Keratinocyte (primary cell): ENCODE measurements around the gene TNP2. TPM values are rescaled to one million over a fixed set of nuclear protein-coding genes. Genes with fewer than 3 reads are reported as not detected.

Experiments used
- DNase-seq: peaks from one replicate; pipeline ENCODE4 v3.0.0-alpha.2; 2011; ENCODE audit warnings: low read depth, missing footprints, low spot score
- FAIRE-seq: peaks from 2 replicates; lab custom pipeline; 2011; peaks lifted over from hg19 to GRCh38; lab: Jason Lieb, UNC
- H2AFZ ChIP-seq: 2 replicates; pipeline ENCODE4 v1.6.0; 2012; ENCODE audit warnings: low read length, control low read depth, inconsistent platforms; ENCODE audit not compliant: control insufficient read depth
- H3K27ac ChIP-seq: 2 replicates; pipeline ENCODE4 v1.5.1; 2011; ENCODE audit warnings: low read length; ENCODE audit not compliant: control insufficient read depth, insufficient read depth
- H3K27me3 ChIP-seq: 3 replicates; pipeline ENCODE4 v1.6.0; 2011; ENCODE audit warnings: low read length; ENCODE audit not compliant: control insufficient read depth, insufficient read depth; ENCODE audit errors: extremely low read depth
- H3K36me3 ChIP-seq, 2 experiments: 2 replicates in 1 of 2; 3 replicates in 1 of 2; pipeline ENCODE4 v1.5.1; 2011; ENCODE audit warnings: low read length in 2 of 2, mild to moderate bottlenecking in 1 of 2; ENCODE audit not compliant: control insufficient read depth in 2 of 2, insufficient read depth in 2 of 2; ENCODE audit errors: extremely low read depth in 1 of 2
- H3K4me1 ChIP-seq: 3 replicates; pipeline ENCODE4 v1.5.1; 2011; ENCODE audit warnings: low read length; ENCODE audit not compliant: control insufficient read depth, insufficient read depth; ENCODE audit errors: extremely low read depth
- H3K4me2 ChIP-seq: 3 replicates; pipeline ENCODE4 v1.6.0; 2011; ENCODE audit warnings: low read depth, low read length; ENCODE audit not compliant: control insufficient read depth, insufficient read depth; ENCODE audit errors: extremely low read depth
- H3K4me3 ChIP-seq, 3 experiments: fragments of 200-600 bp in 1 of 3; sonication (generic) in 1 of 3; 2 replicates in 2 of 3; 3 replicates in 1 of 3; pipeline ENCODE4 v1.5.1; 2011 to 2016; ENCODE audit warnings: low read length in 3 of 3, mild to moderate bottlenecking in 3 of 3, control low read depth in 2 of 3, inconsistent platforms in 1 of 3, low read depth in 1 of 3, mixed read lengths in 1 of 3, mixed run types in 1 of 3, moderate library complexity in 1 of 3; ENCODE audit not compliant: control insufficient read depth in 2 of 3, insufficient read depth in 2 of 3; ENCODE audit errors: extremely low read depth in 1 of 3
- H3K79me2 ChIP-seq: 2 replicates; pipeline ENCODE4 v1.6.0; 2012; ENCODE audit warnings: low read length; ENCODE audit not compliant: control insufficient read depth, insufficient read depth
- H3K9ac ChIP-seq: 3 replicates; pipeline ENCODE4 v1.6.0; 2011; ENCODE audit warnings: low read length; ENCODE audit not compliant: control insufficient read depth, insufficient read depth; ENCODE audit errors: extremely low read depth
- H3K9me1 ChIP-seq: 3 replicates; pipeline ENCODE4 v1.6.0; 2011; ENCODE audit warnings: low read length; ENCODE audit not compliant: control insufficient read depth, insufficient read depth; ENCODE audit errors: extremely low read depth
- H3K9me3 ChIP-seq: 2 replicates; pipeline ENCODE4 v1.5.1; 2012; ENCODE audit warnings: low read depth, low read length; ENCODE audit not compliant: control insufficient read depth
- H4K20me1 ChIP-seq: 3 replicates; pipeline ENCODE4 v1.6.0; 2011; ENCODE audit warnings: low read length; ENCODE audit not compliant: control insufficient read depth, insufficient read depth; ENCODE audit errors: extremely low read depth
- CTCF ChIP-seq, 3 experiments: IDR thresholded peaks in 1 of 3; conservative IDR thresholded peaks in 1 of 3; optimal IDR thresholded peaks in 1 of 3; 2 replicates in 2 of 3; 3 replicates in 1 of 3; pipeline versions ENCODE3 to v1.5.1; 2011; ENCODE audit warnings: low read length in 3 of 3, mild to moderate bottlenecking in 3 of 3, moderate library complexity in 2 of 3, control low read depth in 1 of 3, inconsistent platforms in 1 of 3; ENCODE audit not compliant: insufficient read depth in 2 of 3; ENCODE audit errors: extremely low read depth in 1 of 3
- EZH2 ChIP-seq: IDR thresholded peaks from one replicate; pipeline ENCODE4 v1.6.1; 2012; ENCODE audit warnings: inconsistent platforms, mild to moderate bottlenecking, low read length, moderate library complexity
- dilution Hi-C: fragments of 300-500 bp; cut with MboI; formaldehyde crosslinking; loops from one replicate; pipeline ENCODE4 v1.7.0; 2020; ENCODE audit warnings: low sequenced_read_pairs; ENCODE audit not compliant: extremely low pct_ligation_motif_present
- polyA plus RNA-seq, 5 experiments: library from polyadenylated mRNA; depleted of rRNA in 3 of 5; stranded (reverse) in 3 of 5; stranded (forward) in 1 of 5; unstranded in 1 of 5; fragments of >200 nt; gene quantifications; 1 replicate in 1 of 5; 2 replicates in 3 of 5; 3 replicates in 1 of 5; pipeline versions ENCODE4 v1.2.1 to v1.2.3, GENCODE V29; 2011 to 2012; ENCODE audit warnings: missing spikeins in 2 of 5, low read depth in 1 of 5, low replicate concordance in 1 of 5

The TNP2 gene
- polyA plus RNA-seq, 1 donor (not counting 4 experiments of a cell fraction or from before 2014, with no cell fraction given) = not detected

GRCh38 chr16:11301645-11302501, 32.7 kb upstream of the TNP2 start:
- H3K36me3 ChIP-seq = no peaks in the 10 kb centered on the region
- H3K27ac ChIP-seq = no peak overlapping the region
- dilution Hi-C loops = no loop called here
- FAIRE-seq = no peak
- H3K27me3 ChIP-seq = no peaks in the 10 kb centered on the region
- H2AFZ ChIP-seq = no peak overlapping the region
- H3K4me2 ChIP-seq = no peak overlapping the region
- no peaks in the 10 kb centered on the region for H4K20me1 ChIP-seq
- no peak overlapping the region for H3K9ac ChIP-seq
- H3K9me1 ChIP-seq = no peaks in the 10 kb centered on the region
- no peak for DNase-seq
- H3K9me3 ChIP-seq = no peaks in the 10 kb centered on the region
- TF ChIP-seq CTCF (optimal IDR thresholded peaks at IDR 0.05 in 1 of 3, IDR thresholded peaks at IDR 0.05 in 1 of 3, conservative IDR thresholded peaks at IDR 0.05 in 1 of 3; ENCODE audit: extremely low read depth in 1 of 3, insufficient read depth in 2 of 3, low read length in 3 of 3) = no peak
- no peak for TF ChIP-seq EZH2
- H3K4me1 ChIP-seq = peaks cover 11% of the 10 kb centered on the region
- H3K79me2 ChIP-seq = no peaks in the 10 kb centered on the region
- H3K4me3 ChIP-seq = no peak overlapping the region

GRCh38 chr16:11300560-11300892, 31.4 kb upstream of the TNP2 start:
- dilution Hi-C loops = no loop called here
- FAIRE-seq = no peak
- H3K27ac ChIP-seq = no peak overlapping the region
- no peak for DNase-seq
- no peaks in the 10 kb centered on the region for H3K9me1 ChIP-seq
- H3K27me3 ChIP-seq = no peaks in the 10 kb centered on the region
- no peak overlapping the region for H3K4me2 ChIP-seq
- H2AFZ ChIP-seq = no peak overlapping the region
- no peaks in the 10 kb centered on the region for H4K20me1 ChIP-seq
- H3K4me3 ChIP-seq = no peak overlapping the region
- TF ChIP-seq CTCF (optimal IDR thresholded peaks at IDR 0.05 in 1 of 3, IDR thresholded peaks at IDR 0.05 in 1 of 3, conservative IDR thresholded peaks at IDR 0.05 in 1 of 3; ENCODE audit: extremely low read depth in 1 of 3, insufficient read depth in 2 of 3, low read length in 3 of 3) (no peak), EZH2 (no peak)
- no peaks in the 10 kb centered on the region for H3K36me3 ChIP-seq
- H3K9ac ChIP-seq = no peak overlapping the region
- no peaks in the 10 kb centered on the region for H3K9me3 ChIP-seq
- H3K4me1 ChIP-seq = peaks cover 14% of the 10 kb centered on the region
- no peaks in the 10 kb centered on the region for H3K79me2 ChIP-seq
